ENCODE results near the gene CMAS.
"Not testable (repeated sequence)": the region's sequence is repeated elsewhere in the genome, so short reads cannot be mapped to it uniquely, and the experiment has no call there.

The CMAS gene

GRCh38 chr12:22044391-22044790 lies 1.6 kb upstream of the CMAS start:
- no peak overlapping the region for H3K4me3 ChIP-seq
- H3K27ac ChIP-seq, result no peak overlapping the region

GRCh38 chr12:22046968-22047390 lies 961 bp downstream of the CMAS start:
- Histone ChIP-seq H3K27ac (peak overlapping the region in 20 of 21 experiments; percentile 81 to 96 (median 92)), H3K4me3 (peak overlapping the region; percentile 83 to 100 (median 96))

GRCh38 chr12:22047494-22047893 lies 1.5 kb downstream of the CMAS start:
- H3K27ac ChIP-seq, result peak overlapping the region in 3 of 21 experiments; percentile 90 to 96 (median 93)
- H3K4me3 ChIP-seq, result no peak overlapping the region

GRCh38 chr12:22048351-22049041 lies 2.5 kb downstream of the CMAS start:
- peak overlapping the region in 1 of 21 experiments; percentile 43 for H3K27ac ChIP-seq

GRCh38 chr12:22050078-22050477 lies 4.1 kb downstream of the CMAS start:
- Histone ChIP-seq H3K27ac (peak overlapping the region in 1 of 21 experiments; percentile 34), H3K4me3 (no peak overlapping the region)

More at GRCh38 chr12:22048351-22049041, 2.5 kb downstream of the CMAS start:
- H3K4me3 ChIP-seq, result no peak overlapping the region

GRCh38 chr12:22051114-22051698 lies 5.2 kb downstream of the CMAS start:
- peak overlapping the region in 5 of 21 experiments; percentile 0 to 43 (median 17) for H3K27ac ChIP-seq
- no peak overlapping the region for H3K4me3 ChIP-seq

- not testable (repeated sequence) for H3K4me3 ChIP-seq, H3K27ac ChIP-seq
Observed at GRCh38 chr12:22052994-22053393, 7.0 kb downstream of the CMAS start.

- H3K4me3 ChIP-seq, result no peak overlapping the region
- H3K27ac ChIP-seq, result no peak overlapping the region
Observed at GRCh38 chr12:22054155-22054554, 8.1 kb downstream of the CMAS start.

GRCh38 chr12:22056607-22057006 lies 10.6 kb downstream of the CMAS start:
- H3K4me3 ChIP-seq, result no peak overlapping the region
- no peak overlapping the region for H3K27ac ChIP-seq

- no peak overlapping the region for H3K27ac ChIP-seq
- no peak overlapping the region for H3K4me3 ChIP-seq
Observed at GRCh38 chr12:22059976-22060647, 14.1 kb downstream of the CMAS start.

GRCh38 chr12:22064968-22065367 lies 18.9 kb downstream of the CMAS start:
- H3K27ac ChIP-seq, result no peak overlapping the region
- H3K4me3 ChIP-seq, result no peak overlapping the region

- no peak overlapping the region for H3K4me3 ChIP-seq
- no peak overlapping the region for H3K27ac ChIP-seq
Observed at GRCh38 chr12:22066310-22066709, 20.3 kb downstream of the CMAS start.

GRCh38 chr12:22069851-22070250 lies 23.8 kb downstream of the CMAS start:
- Histone ChIP-seq H3K4me3 (no peak overlapping the region), H3K27ac (no peak overlapping the region)

GRCh38 chr12:22082190-22082701 lies 36.2 kb downstream of the CMAS start:
- no peak overlapping the region for H3K4me3 ChIP-seq

GRCh38 chr12:22083167-22083566 lies 37.1 kb downstream of the CMAS start:
- H3K27ac ChIP-seq, result no peak overlapping the region
- no peak overlapping the region for H3K4me3 ChIP-seq

More at GRCh38 chr12:22082190-22082701, 36.2 kb downstream of the CMAS start:
- no peak overlapping the region for H3K27ac ChIP-seq

- H3K27ac ChIP-seq, result no peak overlapping the region
- H3K4me3 ChIP-seq, result no peak overlapping the region
Observed at GRCh38 chr12:22084852-22085251, 38.8 kb downstream of the CMAS start.

- H3K4me3 ChIP-seq, result no peak overlapping the region
Observed at GRCh38 chr12:22088886-22089285, 42.9 kb downstream of the CMAS start.

GRCh38 chr12:22089486-22089885 lies 43.5 kb downstream of the CMAS start:
- H3K27ac ChIP-seq, result no peak overlapping the region

More at GRCh38 chr12:22088886-22089285, 42.9 kb downstream of the CMAS start:
- no peak overlapping the region for H3K27ac ChIP-seq

GRCh38 chr12:22099062-22099461 lies 53.0 kb downstream of the CMAS start:
- H3K4me3 ChIP-seq, H3K27ac ChIP-seq: not testable (repeated sequence)

More at GRCh38 chr12:22089486-22089885, 43.5 kb downstream of the CMAS start:
- no peak overlapping the region for H3K4me3 ChIP-seq

GRCh38 chr12:22100958-22101748 lies 55.1 kb downstream of the CMAS start:
- H3K27ac ChIP-seq, result peak overlapping the region in 7 of 21 experiments; percentile 1 to 67 (median 25)
- no peak overlapping the region for H3K4me3 ChIP-seq

Data from skin epidermis (tissue), 12 donors.